Activated CD8-positive, alpha-beta memory T cell treated with anti-CD3 and anti-CD28 coated beads for 1 hour (primary cell): ENCODE results near the gene MSH3.
"Not testable (repeated sequence)": the region's sequence is repeated elsewhere in the genome, so short reads cannot be mapped to it uniquely, and the experiment has no call there.

Source experiments
- DNase-seq, 2 donors: peaks; one replicate each; pipeline ENCODE4 v3.0.0-alpha.2; 2020; ENCODE audit warnings: low read depth in 1 of 2; ENCODE audit errors: extremely low read depth in 1 of 2

MSH3 gene

GRCh38 chr5:80884086-80884813 lies 229.8 kb downstream of the MSH3 start:
- DNase-seq, result no peak

- no peak for DNase-seq
Observed at GRCh38 chr5:80884929-80885328, 230.5 kb downstream of the MSH3 start.

- DNase-seq, result no peak
Observed at GRCh38 chr5:80885396-80886000, 231.0 kb downstream of the MSH3 start.

GRCh38 chr5:80894083-80894482 lies 239.6 kb downstream of the MSH3 start:
- no peak for DNase-seq

GRCh38 chr5:80895523-80895922 lies 241.1 kb downstream of the MSH3 start:
- DNase-seq, result no peak

GRCh38 chr5:80902624-80903023 lies 248.2 kb downstream of the MSH3 start:
- DNase-seq, result not testable (repeated sequence)

GRCh38 chr5:80904533-80905187 lies 250.2 kb downstream of the MSH3 start:
- no peak for DNase-seq

GRCh38 chr5:80905405-80905804 lies 251.0 kb downstream of the MSH3 start:
- no peak for DNase-seq

- no peak for DNase-seq
Observed at GRCh38 chr5:80912479-80912878, 258.0 kb downstream of the MSH3 start.

- no peak for DNase-seq
Observed at GRCh38 chr5:80915716-80916115, 261.3 kb downstream of the MSH3 start.

- no peak for DNase-seq
Observed at GRCh38 chr5:80916676-80917075, 262.2 kb downstream of the MSH3 start.

GRCh38 chr5:80917631-80918030 lies 263.2 kb downstream of the MSH3 start:
- DNase-seq, result no peak

- no peak for DNase-seq
Observed at GRCh38 chr5:80919678-80920196, 265.3 kb downstream of the MSH3 start.

GRCh38 chr5:80920333-80920732 lies 265.9 kb downstream of the MSH3 start:
- DNase-seq, result no peak

- no peak for DNase-seq
Observed at GRCh38 chr5:80921026-80921425, 266.6 kb downstream of the MSH3 start.

GRCh38 chr5:80925931-80926330 lies 271.5 kb downstream of the MSH3 start:
- no peak for DNase-seq
